Naive thymus-derived CD8-positive, alpha-beta T cell (primary cell): ENCODE data around the gene LNX1. TPM values are rescaled to one million over a fixed set of nuclear protein-coding genes. Genes with fewer than 3 reads are reported as not detected.
"Not testable (repeated sequence)": the region's sequence is repeated elsewhere in the genome, so short reads cannot be mapped to it uniquely, and the experiment has no call there.

Source experiments
- ATAC-seq, 2 donors: fragments of 150-1000 bp; cut with Tn5 transposase in 1 of 2; sonication (Bioruptor Pico), chemical (Tn5 transposase) in 1 of 2; 1 replicate in 1 of 2; 2 replicates in 1 of 2; pipeline ENCODE4 v1.10.0; 2021; ENCODE audit warnings: mild to moderate bottlenecking in 2 of 2, moderate library complexity in 2 of 2
- POLR2A ChIA-PET: fragments of 350-600 bp; sonication (Branson Sonifier 250); formaldehyde crosslinking; loops from one replicate; lab custom pipeline; 2021; ENCODE audit warnings: antibody characterized with exemption; lab: Charles Lee
- DNase-seq, 10 donors: peaks; one replicate each; pipeline versions ENCODE4 v3.0.0 to v3.0.0-alpha.2; 2020 to 2022
- H3K27ac Mint-ChIP-seq, 10 donors: one replicate each; pipeline ENCODE4 v1.8.0; 2020 to 2022; ENCODE audit warnings: mild to moderate bottlenecking in 10 of 10, mixed read lengths in 10 of 10, moderate library complexity in 4 of 10, inconsistent platforms in 1 of 10
- H3K27me3 Mint-ChIP-seq, 5 donors: one replicate each; pipeline ENCODE4 v1.8.0; 2021 to 2022; ENCODE audit warnings: mixed read lengths in 5 of 5
- H3K36me3 Mint-ChIP-seq, 3 donors: one replicate each; pipeline ENCODE4 v1.8.0; 2020 to 2022; ENCODE audit warnings: mixed read lengths in 3 of 3, mild to moderate bottlenecking in 2 of 3, inconsistent platforms in 1 of 3
- H3K4me1 Mint-ChIP-seq, 4 donors: one replicate each; pipeline ENCODE4 v1.8.0; 2021 to 2022; ENCODE audit warnings: mixed read lengths in 4 of 4
- H3K4me3 Mint-ChIP-seq, 10 donors: one replicate each; pipeline ENCODE4 v1.8.0; 2020 to 2022; ENCODE audit warnings: mild to moderate bottlenecking in 10 of 10, mixed read lengths in 10 of 10, moderate library complexity in 6 of 10, inconsistent platforms in 1 of 10
- H3K9me3 Mint-ChIP-seq, 9 donors: one replicate each; pipeline ENCODE4 v1.8.0; 2020 to 2022; ENCODE audit warnings: mixed read lengths in 9 of 9, mild to moderate bottlenecking in 3 of 9, inconsistent platforms in 1 of 9, moderate library complexity in 1 of 9
- polyA plus RNA-seq, 3 donors: library from polyadenylated mRNA; unstranded; fragments of 300-500 nt; fragmentation: Illumina TruSeq; gene quantifications; one replicate each; pipeline ENCODE4 v1.2.3, GENCODE V29; 2021
- total RNA-seq, 8 experiments: library from RNA in 2 of 8; stranded (reverse) in 2 of 8; gene quantifications; one replicate each; pipeline ENCODE4 v1.2.3 and lab custom pipeline; 2021 to 2026

Gene LNX1
- total and polyA plus RNA-seq, 5 experiments from 2014 or later = 0.32 to 0.52 (median 0.43) TPM; not detected in 2

DNA sequence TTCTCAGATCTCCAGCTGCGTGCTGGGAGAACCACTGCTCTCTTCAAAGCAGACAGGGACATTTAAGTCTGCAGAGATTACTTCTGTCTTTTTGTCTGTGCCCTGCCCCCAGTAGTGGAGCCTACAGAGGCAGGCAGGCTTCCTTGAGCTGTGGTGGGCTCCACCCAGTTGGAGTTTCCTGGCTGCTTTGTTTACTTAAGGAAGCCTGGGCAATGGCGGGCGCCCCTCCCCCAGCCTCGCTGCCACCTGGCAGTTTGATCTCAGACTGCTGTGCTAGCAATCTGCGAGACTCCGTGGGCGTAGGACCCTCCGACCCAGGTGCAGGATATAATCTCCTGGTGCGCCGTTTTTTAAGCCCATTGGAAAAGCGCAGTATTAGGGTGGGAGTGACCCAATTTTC is 181.8 kb downstream of the LNX1 start:
- H3K4me3 Mint-ChIP-seq = peak overlapping the region in 1 of 10 donors; percentile 24
- H3K36me3 Mint-ChIP-seq = peaks cover 16 to 71% (median 45%) of the 10 kb centered on the region in 3 donors
- DNase-seq, H3K27me3 Mint-ChIP-seq, POLR2A ChIA-PET, ATAC-seq: not testable (repeated sequence)
- peaks cover 0 to 13% (median 0%) of the 10 kb centered on the region in 9 donors for H3K9me3 Mint-ChIP-seq
- H3K27ac Mint-ChIP-seq = peak overlapping the region in 2 of 10 donors; percentile 22 to 48
- H3K4me1 Mint-ChIP-seq = peaks cover 28 to 61% (median 52%) of the 10 kb centered on the region in 4 donors

Other genes starting within 250 kb of the LNX1 start
- gene SCFD2, start 225.4 kb downstream of the LNX1 start, total RNA-seq = 10 to 100 TPM; 14.3 to 14.8 TPM
- 10 to 100 TPM; 17.2 to 21.7 (median 18.9) TPM for gene SCFD2, start 225.4 kb downstream of the LNX1 start, polyA plus RNA-seq
- 10 to 100 TPM; 88.0 to 91.7 TPM for gene FIP1L1, start 213.8 kb downstream of the LNX1 start, total RNA-seq
- gene FIP1L1, start 213.8 kb downstream of the LNX1 start, polyA plus RNA-seq = 10 to 100 TPM; 55.3 to 72.2 (median 65.7) TPM